ENCODE results near the gene MSANTD2. TPM values are rescaled to one million over a fixed set of nuclear protein-coding genes. Genes with fewer than 3 reads are reported as not detected.

MSANTD2 gene
- total RNA-seq, 4 donors from 2014 or later = 19.8 to 32.8 (median 23.5) TPM

DNA sequence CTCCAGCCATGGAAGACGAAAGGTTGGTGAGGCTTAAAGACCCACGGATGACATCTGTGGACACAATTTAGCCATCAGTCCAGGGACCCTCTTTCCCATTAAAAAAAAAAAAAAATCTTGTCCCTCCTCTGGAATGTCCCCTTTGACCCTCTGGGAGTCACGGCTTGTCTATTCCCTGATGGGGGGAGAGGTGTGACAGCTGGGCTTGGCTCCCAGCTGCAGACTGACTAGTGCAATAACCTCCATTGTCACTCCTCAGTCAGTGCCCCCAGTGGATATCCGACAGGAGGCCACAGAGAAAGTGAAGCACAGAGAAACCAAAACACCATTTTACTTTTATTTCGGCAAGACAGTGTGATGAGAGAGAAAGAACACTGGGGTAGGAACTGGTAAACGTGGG, 45.5 kb downstream of the MSANTD2 start:
- Histone ChIP-seq H3K4me3 (no peak overlapping the region), H3K36me3 (no peaks in the 10 kb centered on the region), H3K4me1 (peaks cover 0 to 33% (median 19%) of the 10 kb centered on the region in 4 donors), H3K27ac (no peak overlapping the region), H3K27me3 (peaks cover 0 to 97% of the 10 kb centered on the region in 2 donors), H3K9me3 (no peaks in the 10 kb centered on the region)
- 56 to 59% methylated on average over 6 of the region's 6 CpGs for WGBS, 2 donors
- no peak for DNase-seq (ENCODE audit: low spot score in 2 of 2)
- no peak for TF ChIP-seq POLR2A (IDR thresholded peaks at IDR 0.05)
- TF ChIP-seq, protein P1, sequence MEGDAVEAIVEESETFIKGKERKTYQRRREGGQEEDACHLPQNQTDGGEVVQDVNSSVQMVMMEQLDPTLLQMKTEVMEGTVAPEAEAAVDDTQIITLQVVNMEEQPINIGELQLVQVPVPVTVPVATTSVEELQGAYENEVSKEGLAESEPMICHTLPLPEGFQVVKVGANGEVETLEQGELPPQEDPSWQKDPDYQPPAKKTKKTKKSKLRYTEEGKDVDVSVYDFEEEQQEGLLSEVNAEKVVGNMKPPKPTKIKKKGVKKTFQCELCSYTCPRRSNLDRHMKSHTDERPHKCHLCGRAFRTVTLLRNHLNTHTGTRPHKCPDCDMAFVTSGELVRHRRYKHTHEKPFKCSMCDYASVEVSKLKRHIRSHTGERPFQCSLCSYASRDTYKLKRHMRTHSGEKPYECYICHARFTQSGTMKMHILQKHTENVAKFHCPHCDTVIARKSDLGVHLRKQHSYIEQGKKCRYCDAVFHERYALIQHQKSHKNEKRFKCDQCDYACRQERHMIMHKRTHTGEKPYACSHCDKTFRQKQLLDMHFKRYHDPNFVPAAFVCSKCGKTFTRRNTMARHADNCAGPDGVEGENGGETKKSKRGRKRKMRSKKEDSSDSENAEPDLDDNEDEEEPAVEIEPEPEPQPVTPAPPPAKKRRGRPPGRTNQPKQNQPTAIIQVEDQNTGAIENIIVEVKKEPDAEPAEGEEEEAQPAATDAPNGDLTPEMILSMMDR (IDR thresholded peaks at IDR 0.05) = no peak
- no peak for TF ChIP-seq EP300 (IDR thresholded peaks at IDR 0.05)

DNA sequence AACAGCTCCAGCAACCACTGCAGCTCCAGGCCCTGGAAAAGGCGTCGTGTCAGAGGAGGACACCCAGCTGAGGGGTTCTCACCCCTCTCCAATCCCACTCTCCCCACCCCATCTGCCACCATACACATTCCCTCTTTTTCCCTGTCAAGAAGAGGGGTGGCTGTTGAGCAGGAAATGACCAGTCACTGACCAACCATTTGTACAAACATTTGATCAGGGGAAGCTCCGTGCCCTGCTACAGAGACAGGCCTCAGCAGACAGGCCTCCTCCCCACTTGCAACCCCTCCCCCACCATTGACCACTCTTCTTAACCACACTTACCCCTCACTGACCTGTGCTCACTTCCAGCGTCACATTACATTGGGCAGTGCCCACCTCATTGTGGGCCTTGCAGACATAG, 45.9 kb downstream of the MSANTD2 start:
- Histone ChIP-seq H3K36me3 (no peaks in the 10 kb centered on the region), H3K27ac (no peak overlapping the region), H3K4me1 (peaks cover 0 to 29% (median 15%) of the 10 kb centered on the region in 4 donors), H3K4me3 (no peak overlapping the region), H3K27me3 (peaks cover 0 to 97% of the 10 kb centered on the region in 2 donors), H3K9me3 (no peaks in the 10 kb centered on the region)
- no peak for DNase-seq (ENCODE audit: low spot score in 2 of 2)
- TF ChIP-seq, protein P1 (IDR thresholded peaks at IDR 0.05) = no peak
- TF ChIP-seq POLR2A (IDR thresholded peaks at IDR 0.05) (no peak), EP300 (IDR thresholded peaks at IDR 0.05) (no peak)
- WGBS, 2 donors = 38 to 67% methylated on average over 4 of the region's 4 CpGs

DNA sequence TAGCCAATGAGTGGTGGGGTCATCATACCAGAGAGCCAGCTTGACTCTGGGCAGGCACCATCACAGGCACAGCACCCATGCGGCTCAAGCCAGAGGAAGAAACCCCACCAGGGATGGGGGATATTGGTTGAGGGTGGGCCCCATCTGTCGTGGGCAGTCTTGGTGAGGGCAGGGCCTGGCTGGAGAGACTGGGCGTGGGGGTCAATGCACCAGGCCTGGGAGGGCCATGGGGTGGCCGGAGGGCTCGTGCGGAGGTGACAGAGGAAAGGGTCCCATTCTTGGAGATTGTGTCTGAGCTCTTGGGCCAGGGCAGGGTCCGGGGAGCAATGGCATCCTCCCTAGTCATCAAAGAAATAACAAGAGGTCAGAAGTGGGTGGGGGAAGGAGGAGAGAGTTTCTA, 46.6 kb downstream of the MSANTD2 start:
- peaks cover 0 to 97% of the 10 kb centered on the region in 2 donors for H3K27me3 ChIP-seq
- peaks cover 0 to 22% (median 8%) of the 10 kb centered on the region in 4 donors for H3K4me1 ChIP-seq
- H3K27ac ChIP-seq = no peak overlapping the region
- DNase-seq (ENCODE audit: low spot score in 2 of 2) = no peak
- H3K9me3 ChIP-seq = no peaks in the 10 kb centered on the region
- H3K4me3 ChIP-seq = no peak overlapping the region
- TF ChIP-seq EP300 (IDR thresholded peaks at IDR 0.05) (no peak), POLR2A (IDR thresholded peaks at IDR 0.05) (no peak)
- TF ChIP-seq, protein P1 (IDR thresholded peaks at IDR 0.05) = no peak
- 71 to 81% methylated on average over 7 of the region's 7 CpGs for WGBS, 2 donors
- no peaks in the 10 kb centered on the region for H3K36me3 ChIP-seq

DNA sequence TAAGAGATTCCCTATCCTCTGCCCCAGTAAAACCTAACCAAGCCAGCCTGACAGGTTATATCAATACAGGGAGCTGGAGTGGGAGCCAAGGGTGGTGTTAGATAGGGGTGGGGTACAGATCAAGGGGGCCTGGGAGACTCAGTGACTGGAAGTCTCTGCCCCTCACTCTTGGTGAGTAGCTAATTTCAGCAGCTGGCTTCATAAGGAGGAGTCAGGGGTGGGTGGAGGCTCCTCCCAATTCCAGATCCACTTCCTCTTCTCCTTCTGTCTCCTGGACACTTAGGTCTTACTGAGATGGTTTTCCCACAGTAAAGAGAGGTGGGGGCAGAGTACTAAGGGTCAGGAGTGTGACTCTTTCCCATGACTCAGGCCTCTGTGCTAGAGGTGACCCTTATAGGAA, 47.0 kb downstream of the MSANTD2 start:
- DNase-seq (ENCODE audit: low spot score in 2 of 2) = no peak
- no peaks in the 10 kb centered on the region for H3K36me3 ChIP-seq
- no peak overlapping the region for H3K4me3 ChIP-seq
- peaks cover 0 to 97% of the 10 kb centered on the region in 2 donors for H3K27me3 ChIP-seq
- no peak overlapping the region for H3K27ac ChIP-seq
- peaks cover 0 to 18% (median 4%) of the 10 kb centered on the region in 4 donors for H3K4me1 ChIP-seq
- H3K9me3 ChIP-seq = no peaks in the 10 kb centered on the region
- TF ChIP-seq, protein P1 (IDR thresholded peaks at IDR 0.05) = no peak
- no peak for TF ChIP-seq EP300 (IDR thresholded peaks at IDR 0.05)
- TF ChIP-seq POLR2A (IDR thresholded peaks at IDR 0.05) = no peak

DNA sequence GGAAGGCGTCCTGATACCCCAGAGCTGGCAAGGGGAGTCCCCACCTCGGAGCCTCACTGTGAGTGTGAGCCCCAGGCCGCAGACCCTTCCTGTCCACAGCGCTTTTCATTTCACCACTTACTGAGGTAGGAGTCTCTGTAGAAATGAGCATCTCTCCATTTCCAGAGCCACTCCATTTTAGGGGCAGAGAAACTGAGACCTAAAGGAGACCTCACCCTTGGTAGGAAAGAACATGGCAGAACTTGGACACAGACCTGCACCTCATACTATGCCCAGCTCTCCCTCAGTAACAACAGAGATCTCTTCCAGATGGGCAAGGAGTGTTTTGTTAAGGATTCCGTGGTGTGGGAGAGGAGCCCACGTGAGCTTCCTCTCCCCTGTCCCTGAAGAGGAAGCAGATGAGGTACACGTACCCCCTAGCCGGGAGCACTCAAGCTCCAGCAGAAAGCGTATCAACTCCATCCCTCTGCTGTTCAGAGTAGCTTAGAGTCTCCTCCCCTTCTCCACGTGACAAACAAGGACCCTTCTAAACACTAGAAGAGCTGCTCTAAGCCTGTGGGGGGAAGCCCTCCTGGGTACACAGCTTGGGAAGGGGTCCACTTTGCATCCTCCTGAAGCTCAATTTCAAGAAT, 47.6 kb downstream of the MSANTD2 start:
- no peak overlapping the region for H3K4me3 ChIP-seq
- no peaks in the 10 kb centered on the region for H3K9me3 ChIP-seq
- DNase-seq (ENCODE audit: low spot score in 2 of 2) = no peak
- no peaks in the 10 kb centered on the region for H3K36me3 ChIP-seq
- peaks cover 0 to 97% of the 10 kb centered on the region in 2 donors for H3K27me3 ChIP-seq
- H3K4me1 ChIP-seq = peaks cover 0 to 17% (median 0%) of the 10 kb centered on the region in 4 donors
- no peak overlapping the region for H3K27ac ChIP-seq
- TF ChIP-seq POLR2A (IDR thresholded peaks at IDR 0.05) (no peak), EP300 (IDR thresholded peaks at IDR 0.05) (no peak)
- TF ChIP-seq, protein P1 (IDR thresholded peaks at IDR 0.05) = no peak
- WGBS, 2 donors = 32 to 48% methylated on average over 10 of the region's 10 CpGs
